WTC11 (cell line): ENCODE results near the gene SLC25A25. TPM values are rescaled to one million over a fixed set of nuclear protein-coding genes. Genes with fewer than 3 reads are reported as not detected.

Experiments used
- ATAC-seq: fragments of 200-7000 bp; cut with Tn5 transposase; 2 replicates; pipeline ENCODE4 v1.10.0; 2021; ENCODE audit warnings: mild to moderate bottlenecking, moderate library complexity
- CTCF ChIA-PET: fragments of 300-600 bp; sonication (Branson Sonifier 250); formaldehyde crosslinking; loops from one replicate; lab custom pipeline; 2021; ENCODE audit warnings: antibody characterized with exemption; lab: Charles Lee
- POLR2A ChIA-PET: fragments of 350-600 bp; sonication (Branson Sonifier 250); formaldehyde crosslinking; loops from one replicate; lab custom pipeline; 2021; ENCODE audit warnings: antibody characterized with exemption; lab: Charles Lee
- DNase-seq: peaks from one replicate; pipeline ENCODE4 v3.0.0; 2021; ENCODE audit warnings: low spot score
- H3K27ac Mint-ChIP-seq: 2 replicates; pipeline ENCODE4 v1.8.0; 2021; ENCODE audit warnings: mixed read lengths
- H3K27me3 Mint-ChIP-seq: 2 replicates; pipeline ENCODE4 v1.8.0; 2021; ENCODE audit warnings: low read depth, mild to moderate bottlenecking, moderate library complexity, mixed read lengths
- H3K36me3 Mint-ChIP-seq: 2 replicates; pipeline ENCODE4 v1.8.0; 2021; ENCODE audit warnings: mixed read lengths
- H3K4me1 Mint-ChIP-seq: 2 replicates; pipeline ENCODE4 v1.8.0; 2022; ENCODE audit warnings: mixed read lengths
- H3K4me3 Mint-ChIP-seq: 2 replicates; pipeline ENCODE4 v1.8.0; 2021; ENCODE audit warnings: mild to moderate bottlenecking, moderate library complexity, mixed read lengths
- H3K9me3 Mint-ChIP-seq: 2 replicates; pipeline ENCODE4 v1.8.0; 2021; ENCODE audit warnings: mixed read lengths
- AFF4 ChIP-seq: sonication (generic); formaldehyde crosslinking; IDR thresholded peaks from 2 replicates; pipeline ENCODE4 v1.8.1; 2023; ENCODE audit warnings: mild to moderate bottlenecking, missing genetic modification reagents, borderline replicate concordance
- AR ChIP-seq: fragments of 250-450 bp; sonication (Bioruptor Pico); IDR thresholded peaks from 2 replicates; pipeline ENCODE4 v1.9.0; 2021; ENCODE audit warnings: mild to moderate bottlenecking
- ATF1 ChIP-seq: sonication (generic); formaldehyde crosslinking; IDR thresholded peaks from 2 replicates; pipeline ENCODE4 v1.8.1; 2023; ENCODE audit warnings: mild to moderate bottlenecking, moderate library complexity, missing genetic modification reagents
- ATF2 ChIP-seq: sonication (generic); formaldehyde crosslinking; IDR thresholded peaks from 2 replicates; pipeline ENCODE4 v1.8.1; 2022; ENCODE audit warnings: low read depth, missing genetic modification reagents, borderline replicate concordance
- ELF4 ChIP-seq: sonication (generic); formaldehyde crosslinking; IDR thresholded peaks from 2 replicates; pipeline ENCODE4 v1.8.1; 2022; ENCODE audit warnings: low read depth, mild to moderate bottlenecking, moderate library complexity, missing genetic modification reagents
- GABPB1 ChIP-seq: sonication (generic); formaldehyde crosslinking; IDR thresholded peaks from 2 replicates; pipeline ENCODE4 v1.8.1; 2023; ENCODE audit warnings: mild to moderate bottlenecking, missing genetic modification reagents
- IRF2 ChIP-seq: sonication (generic); formaldehyde crosslinking; IDR thresholded peaks from 2 replicates; pipeline ENCODE4 v1.8.0; 2022; ENCODE audit warnings: low read depth, missing genetic modification reagents, borderline replicate concordance
- MYBL2 ChIP-seq: sonication (generic); formaldehyde crosslinking; IDR thresholded peaks from 2 replicates; pipeline ENCODE4 v1.8.1; 2023; ENCODE audit warnings: mild to moderate bottlenecking, moderate library complexity, missing genetic modification reagents
- NFATC4 ChIP-seq: fragments of 250-450 bp; sonication (Bioruptor Pico); IDR thresholded peaks from 2 replicates; pipeline ENCODE4 v1.9.0; 2021; ENCODE audit warnings: mild to moderate bottlenecking
- PRDM15 ChIP-seq: sonication (generic); formaldehyde crosslinking; IDR thresholded peaks from 2 replicates; pipeline ENCODE4 v1.8.0; 2022; ENCODE audit warnings: missing genetic modification reagents
- PRRX2 ChIP-seq: fragments of 250-450 bp; sonication (Bioruptor Pico); IDR thresholded peaks from 2 replicates; pipeline ENCODE4 v1.8.0; 2021; ENCODE audit warnings: mild to moderate bottlenecking
- SMAD3 ChIP-seq: sonication (generic); formaldehyde crosslinking; IDR thresholded peaks from 2 replicates; pipeline ENCODE4 v1.8.0; 2022; ENCODE audit warnings: missing genetic modification reagents, mild to moderate bottlenecking, borderline replicate concordance
- TP53 ChIP-seq: sonication (generic); formaldehyde crosslinking; IDR thresholded peaks from 2 replicates; pipeline ENCODE4 v1.8.1; 2023; ENCODE audit warnings: mild to moderate bottlenecking, missing genetic modification reagents
- ZNF232 ChIP-seq: sonication (generic); formaldehyde crosslinking; IDR thresholded peaks from 2 replicates; pipeline ENCODE4 v1.8.0; 2022; ENCODE audit warnings: mild to moderate bottlenecking, missing genetic modification reagents
- ZNF532 ChIP-seq: fragments of 250-450 bp; sonication (Bioruptor Pico); IDR thresholded peaks from 2 replicates; pipeline ENCODE4 v1.9.0; 2021; ENCODE audit warnings: mild to moderate bottlenecking, borderline replicate concordance
- total RNA-seq: library from RNA; stranded (reverse); gene quantifications from 3 replicates; pipeline ENCODE4 v1.2.3, GENCODE V29; 2021

Gene SLC25A25
- total RNA-seq, 1 experiment from 2014 or later = 17.4 TPM

GRCh38 chr9:128027705-128028104 is 40.3 kb upstream of the SLC25A25 start:
- ChIA-PET CTCF (interaction anchor here (0.7 to 3.6 kb wide), 6 partner anchors 40 to 158 kb away, joined by 4 to 26 read pairs (median 6); partner anchors contain the start of genes NAIF1 and SLC25A25), POLR2A (interaction anchor here (1.7 kb wide), 1 partner anchor 48 kb away, joined by 3 read pairs; no protein-coding TSS in a partner anchor)
- Mint-ChIP-seq H3K36me3 (no peaks in the 10 kb centered on the region), H3K27me3 (no peaks in the 10 kb centered on the region), H3K4me3 (no peak overlapping the region), H3K27ac (no peak overlapping the region), H3K9me3 (no peaks in the 10 kb centered on the region), H3K4me1 (peaks cover 4% of the 10 kb centered on the region)
- DNase-seq (no peak), ATAC-seq (no peak)
- TF ChIP-seq MYBL2 (CRISPR knock-in tag) (no peak), SMAD3 (no peak), PRDM15 (no peak), AFF4 (CRISPR knock-in tag) (no peak), ZNF532 (CRISPR knock-in tag) (no peak), IRF2 (CRISPR knock-in tag) (no peak), NFATC4 (no peak), ZNF232 (no peak), TP53 (CRISPR knock-in tag) (no peak), ATF1 (CRISPR knock-in tag) (no peak), PRRX2 (no peak), AR (no peak), ATF2 (CRISPR knock-in tag) (no peak), GABPB1 (CRISPR knock-in tag) (no peak), ELF4 (CRISPR knock-in tag) (no peak)
